Progenitor cell of endocrine pancreas (in vitro differentiated cells): Measurements from ENCODE around the gene ELOB. TPM values are rescaled to one million over a fixed set of nuclear protein-coding genes. Genes with fewer than 3 reads are reported as not detected.

ENCODE experiments used
- DNase-seq: peaks from one replicate; pipeline ENCODE4 v3.0.0; 2021; ENCODE audit warnings: low spot score; ENCODE audit not compliant: unreplicated experiment
- H3K27ac Mint-ChIP-seq: 2 replicates; pipeline ENCODE4 v1.8.0; 2021; ENCODE audit warnings: mild to moderate bottlenecking, moderate library complexity, mixed read lengths
- H3K27me3 Mint-ChIP-seq: 2 replicates; pipeline ENCODE4 v1.8.0; 2021; ENCODE audit warnings: mixed read lengths
- H3K36me3 Mint-ChIP-seq: 2 replicates; pipeline ENCODE4 v1.8.0; 2022; ENCODE audit warnings: mixed read lengths; ENCODE audit not compliant: insufficient read depth
- H3K4me1 Mint-ChIP-seq: 2 replicates; pipeline ENCODE4 v1.8.0; 2021; ENCODE audit warnings: low read depth, mixed read lengths
- H3K4me3 Mint-ChIP-seq: 2 replicates; pipeline ENCODE4 v1.8.0; 2021; ENCODE audit warnings: low read depth, mild to moderate bottlenecking, moderate library complexity, mixed read lengths
- H3K9me3 Mint-ChIP-seq: 2 replicates; pipeline ENCODE4 v1.8.0; 2021; ENCODE audit warnings: low read depth, mixed read lengths
- total RNA-seq: library from RNA; stranded (reverse); gene quantifications from 2 replicates; pipeline ENCODE4 v1.2.1, GENCODE V29; 2021
- TF ChIP-seq, protein P1 (sequence below): fragments of 200-600 bp; sonication (generic); IDR thresholded peaks from one replicate; pipeline ENCODE4 v1.5.0; 2021; ENCODE audit warnings: antibody characterized with exemption, mild to moderate bottlenecking; ENCODE audit not compliant: unreplicated experiment

Gene ELOB
- total RNA-seq, 1 donor from 2014 or later, result 201 TPM

DNA sequence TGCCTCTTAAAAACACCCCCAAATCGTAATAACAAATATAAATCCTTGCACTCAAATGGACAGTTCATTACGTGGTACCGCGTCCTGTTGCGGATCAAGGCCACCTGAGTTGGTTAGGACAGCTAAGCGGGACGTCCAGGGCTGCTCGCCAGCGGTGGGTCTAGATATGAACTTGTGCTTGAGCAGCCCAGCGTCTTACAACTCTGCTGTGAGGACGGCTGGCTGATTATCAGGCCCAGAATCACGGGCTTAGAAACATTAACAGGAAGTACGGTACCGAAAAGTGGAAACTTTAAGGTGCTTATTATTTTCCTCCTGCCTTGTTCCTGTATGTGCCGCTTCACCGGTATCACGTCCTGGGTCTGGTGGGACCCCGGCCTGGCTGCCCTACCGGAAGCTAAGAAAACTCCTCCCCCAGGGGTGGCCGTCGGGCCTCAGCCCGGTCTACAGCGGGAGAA, 25.5 kb downstream of the ELOB start:
- H3K4me1 Mint-ChIP-seq, result peaks cover 40% of the 10 kb centered on the region
- peak overlapping the region; percentile 93 for H3K4me3 Mint-ChIP-seq

DNA sequence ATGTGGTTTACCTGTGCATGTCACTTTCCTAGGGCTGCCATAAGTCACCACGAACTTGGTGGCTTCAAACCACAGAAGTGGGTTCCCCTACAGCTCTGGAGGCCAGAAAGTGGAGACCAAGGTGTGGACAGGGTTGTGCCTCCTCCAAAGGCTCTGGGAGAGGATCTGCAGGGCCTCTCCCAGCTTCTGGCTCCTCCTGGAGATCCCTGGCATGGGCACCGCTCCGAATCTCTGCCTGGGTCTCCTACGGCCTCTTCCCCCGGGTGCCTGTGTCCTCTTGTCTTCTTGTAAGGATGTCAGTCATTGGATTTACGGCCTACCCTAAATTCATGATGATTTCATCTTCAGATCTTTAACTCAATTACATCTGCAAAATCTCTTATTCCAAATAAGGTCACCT, 27.1 kb downstream of the ELOB start:
- Mint-ChIP-seq H3K27me3 (no peaks in the 10 kb centered on the region), H3K27ac (peak overlapping the region; percentile 86)
- no peak for DNase-seq

More for the DNA sequence above, 25.5 kb downstream of the ELOB start:
- Mint-ChIP-seq H3K9me3 (no peaks in the 10 kb centered on the region), H3K27ac (peak overlapping the region; percentile 100), H3K27me3 (no peaks in the 10 kb centered on the region), H3K36me3 (peaks cover 9% of the 10 kb centered on the region)
- no peak for DNase-seq
- TF ChIP-seq, protein P1, sequence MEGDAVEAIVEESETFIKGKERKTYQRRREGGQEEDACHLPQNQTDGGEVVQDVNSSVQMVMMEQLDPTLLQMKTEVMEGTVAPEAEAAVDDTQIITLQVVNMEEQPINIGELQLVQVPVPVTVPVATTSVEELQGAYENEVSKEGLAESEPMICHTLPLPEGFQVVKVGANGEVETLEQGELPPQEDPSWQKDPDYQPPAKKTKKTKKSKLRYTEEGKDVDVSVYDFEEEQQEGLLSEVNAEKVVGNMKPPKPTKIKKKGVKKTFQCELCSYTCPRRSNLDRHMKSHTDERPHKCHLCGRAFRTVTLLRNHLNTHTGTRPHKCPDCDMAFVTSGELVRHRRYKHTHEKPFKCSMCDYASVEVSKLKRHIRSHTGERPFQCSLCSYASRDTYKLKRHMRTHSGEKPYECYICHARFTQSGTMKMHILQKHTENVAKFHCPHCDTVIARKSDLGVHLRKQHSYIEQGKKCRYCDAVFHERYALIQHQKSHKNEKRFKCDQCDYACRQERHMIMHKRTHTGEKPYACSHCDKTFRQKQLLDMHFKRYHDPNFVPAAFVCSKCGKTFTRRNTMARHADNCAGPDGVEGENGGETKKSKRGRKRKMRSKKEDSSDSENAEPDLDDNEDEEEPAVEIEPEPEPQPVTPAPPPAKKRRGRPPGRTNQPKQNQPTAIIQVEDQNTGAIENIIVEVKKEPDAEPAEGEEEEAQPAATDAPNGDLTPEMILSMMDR, result no peak

DNA sequence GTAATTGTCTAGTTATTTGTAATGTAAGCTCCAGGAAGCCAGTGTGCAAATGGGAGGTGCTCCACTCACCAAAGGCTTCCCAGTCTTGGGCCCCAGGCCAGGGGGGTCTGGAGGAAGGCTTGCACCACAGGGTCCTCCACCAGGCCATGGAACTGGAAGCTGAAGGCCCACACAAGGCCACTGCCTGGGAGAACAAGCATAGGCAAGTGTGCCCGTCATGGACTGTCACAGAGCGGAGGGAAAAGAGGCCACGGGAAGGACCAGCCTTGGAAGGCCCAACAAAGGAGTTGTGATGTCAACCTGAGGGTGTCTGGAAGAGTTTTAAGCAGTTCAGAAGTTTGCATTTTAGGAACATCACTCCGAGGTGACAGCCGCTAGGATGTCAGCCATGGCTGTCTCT, 27.6 kb downstream of the ELOB start:
- no peak overlapping the region for H3K4me3 Mint-ChIP-seq

More for the DNA sequence above, 27.1 kb downstream of the ELOB start:
- Mint-ChIP-seq H3K9me3 (no peaks in the 10 kb centered on the region), H3K4me1 (peaks cover 27% of the 10 kb centered on the region), H3K36me3 (peaks cover 5% of the 10 kb centered on the region), H3K4me3 (no peak overlapping the region)
- TF ChIP-seq, protein P1, result no peak

DNA sequence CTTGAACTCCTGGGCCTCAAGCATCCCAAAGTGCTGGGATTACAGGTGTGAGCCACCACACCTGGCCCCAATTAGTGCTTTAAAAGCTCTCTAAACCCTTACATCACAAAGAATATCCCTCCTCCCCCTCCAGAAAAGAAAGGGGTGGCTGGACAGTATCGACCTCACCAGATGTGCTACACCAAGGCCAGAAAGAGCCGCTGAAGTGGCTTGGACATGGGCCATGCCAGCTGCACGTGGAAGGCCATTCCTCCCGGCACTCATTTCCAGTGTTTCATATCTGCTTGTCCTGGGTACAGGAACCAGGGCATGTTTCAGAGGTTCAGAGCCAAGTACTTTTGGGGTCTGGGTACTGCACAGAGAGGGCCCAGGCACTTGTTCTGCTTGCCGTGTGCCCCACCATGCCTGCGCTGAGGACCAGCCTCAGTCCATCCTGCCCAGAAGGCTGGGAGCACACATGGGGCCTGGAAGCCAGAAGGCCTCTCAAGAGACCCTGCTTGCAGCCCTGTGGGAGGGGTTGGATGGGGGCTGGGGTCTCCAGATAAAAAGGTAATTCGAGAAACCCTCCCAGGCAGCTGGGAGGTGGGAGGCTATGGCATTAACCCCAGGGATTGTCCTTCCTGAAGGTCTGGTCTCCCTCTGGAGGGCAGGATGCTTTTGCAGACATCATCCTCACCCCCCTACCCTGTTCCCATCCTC, 28.2 kb downstream of the ELOB start:
- Mint-ChIP-seq H3K9me3 (no peaks in the 10 kb centered on the region), H3K27ac (no peak overlapping the region), H3K27me3 (no peaks in the 10 kb centered on the region), H3K4me3 (no peak overlapping the region), H3K36me3 (peaks cover under 1% of the 10 kb centered on the region), H3K4me1 (peaks cover 16% of the 10 kb centered on the region)
- TF ChIP-seq, protein P1, result no peak
- no peak for DNase-seq

More for the DNA sequence above, 27.6 kb downstream of the ELOB start:
- Mint-ChIP-seq H3K4me1 (peaks cover 22% of the 10 kb centered on the region), H3K27me3 (no peaks in the 10 kb centered on the region), H3K36me3 (peaks cover 4% of the 10 kb centered on the region), H3K27ac (no peak overlapping the region), H3K9me3 (no peaks in the 10 kb centered on the region)
- TF ChIP-seq, protein P1, result no peak
- DNase-seq, result no peak

DNA sequence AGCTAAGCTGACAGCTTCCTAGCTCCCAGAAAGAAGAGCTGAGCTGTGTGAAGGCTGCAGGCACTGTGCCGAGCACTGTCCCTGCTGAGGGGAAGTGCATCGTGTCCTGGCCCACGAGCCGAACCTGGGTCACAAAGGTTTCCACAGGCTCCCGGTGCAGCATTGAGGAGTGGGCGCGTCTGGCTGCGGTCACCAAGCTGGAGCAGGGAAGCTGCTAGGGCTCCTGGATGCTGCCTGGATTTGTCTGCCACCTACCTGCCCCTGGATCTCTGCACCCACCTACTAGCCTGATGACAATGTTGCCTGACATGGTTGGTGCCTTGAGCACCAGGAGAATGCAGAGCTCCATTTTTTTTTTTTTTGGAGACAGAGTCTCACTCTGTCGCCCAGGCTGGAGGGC, 31.1 kb downstream of the ELOB start:
- Mint-ChIP-seq H3K4me3 (no peak overlapping the region), H3K27me3 (no peaks in the 10 kb centered on the region), H3K36me3 (no peaks in the 10 kb centered on the region), H3K4me1 (peaks cover 5% of the 10 kb centered on the region), H3K9me3 (no peaks in the 10 kb centered on the region), H3K27ac (no peak overlapping the region)
- TF ChIP-seq, protein P1, result no peak
- no peak for DNase-seq
